ENCODE data around the gene PFN4. TPM values are rescaled to one million over a fixed set of nuclear protein-coding genes. Genes with fewer than 3 reads are reported as not detected.

Gene PFN4
- total RNA-seq, 4 donors from 2014 or later, result 0.39 to 5.7 (median 1.7) TPM; not detected in 1

- DNase-seq (ENCODE audit: low spot score in 2 of 2), result no peak
- no peak for TF ChIP-seq POLR2A (IDR thresholded peaks at IDR 0.05)
- TF ChIP-seq CTCF (IDR thresholded peaks at IDR 0.05), result no peak
- no peak for TF ChIP-seq EP300 (IDR thresholded peaks at IDR 0.05)
- H3K9me3 ChIP-seq, result no peaks in the 10 kb centered on the region
- no peak overlapping the region for H3K27ac ChIP-seq
- H3K4me3 ChIP-seq, result no peak overlapping the region
- H3K4me1 ChIP-seq, result peaks cover 0 to 15% (median 0%) of the 10 kb centered on the region in 4 donors
- peaks cover 0 to 13% (median 0%) of the 10 kb centered on the region in 3 donors for H3K36me3 ChIP-seq
- no peaks in the 10 kb centered on the region for H3K27me3 ChIP-seq
Measured at GRCh38 chr2:24106786-24107185, 16.3 kb downstream of the PFN4 start.

GRCh38 chr2:24105816-24106215, 17.3 kb downstream of the PFN4 start:
- no peaks in the 10 kb centered on the region for H3K27me3 ChIP-seq
- peaks cover 0 to 19% (median 0%) of the 10 kb centered on the region in 3 donors for H3K36me3 ChIP-seq
- H3K9me3 ChIP-seq, result no peaks in the 10 kb centered on the region
- 30 to 42% methylated on average over 2 of the region's 2 CpGs for WGBS, 2 donors
- H3K27ac ChIP-seq, result no peak overlapping the region
- H3K4me1 ChIP-seq, result peaks cover 0 to 7% (median 0%) of the 10 kb centered on the region in 4 donors
- H3K4me3 ChIP-seq, result no peak overlapping the region
- no peak for DNase-seq (ENCODE audit: low spot score in 2 of 2)
- TF ChIP-seq EP300 (IDR thresholded peaks at IDR 0.05) (no peak), POLR2A (IDR thresholded peaks at IDR 0.05) (no peak), CTCF (IDR thresholded peaks at IDR 0.05) (no peak)

- H3K4me3 ChIP-seq, result no peak overlapping the region
- H3K27ac ChIP-seq, result no peak overlapping the region
- H3K27me3 ChIP-seq, result no peaks in the 10 kb centered on the region
- H3K4me1 ChIP-seq, result peaks cover 0 to 7% (median 0%) of the 10 kb centered on the region in 4 donors
- WGBS, 2 donors, result 69 to 74% methylated on average over 4 of the region's 4 CpGs
- peaks cover 0 to 19% (median 0%) of the 10 kb centered on the region in 3 donors for H3K36me3 ChIP-seq
- H3K9me3 ChIP-seq, result no peaks in the 10 kb centered on the region
- DNase-seq (ENCODE audit: low spot score in 2 of 2), result no peak
- TF ChIP-seq CTCF (IDR thresholded peaks at IDR 0.05) (no peak), POLR2A (IDR thresholded peaks at IDR 0.05) (no peak), EP300 (IDR thresholded peaks at IDR 0.05) (no peak)
Measured at GRCh38 chr2:24104906-24105305, 18.2 kb downstream of the PFN4 start.

- 91 to 100% methylated on average over 5 to 8 of the region's 8 CpGs for WGBS, 2 donors
- peaks cover 0 to 7% (median 0%) of the 10 kb centered on the region in 4 donors for H3K4me1 ChIP-seq
- H3K4me3 ChIP-seq, result no peak overlapping the region
Measured at GRCh38 chr2:24104110-24104650, 19.0 kb downstream of the PFN4 start.

More at GRCh38 chr2:24104110-24104650, 19.0 kb downstream of the PFN4 start:
- peaks cover 0 to 19% (median 0%) of the 10 kb centered on the region in 3 donors for H3K36me3 ChIP-seq
- TF ChIP-seq POLR2A (IDR thresholded peaks at IDR 0.05) (no peak), CTCF (IDR thresholded peaks at IDR 0.05) (no peak)
- no peaks in the 10 kb centered on the region for H3K27me3 ChIP-seq
- no peak for DNase-seq (ENCODE audit: low spot score in 2 of 2)
- H3K27ac ChIP-seq, result no peak overlapping the region
- H3K9me3 ChIP-seq, result no peaks in the 10 kb centered on the region
